B cell (primary cell): ENCODE results near the gene HSBP1.

Experiments used
- EZH2 ChIP-seq: IDR thresholded peaks from 2 replicates; pipeline ENCODE4 v1.6.1; 2012; ENCODE audit warnings: borderline replicate concordance, low read depth, mild to moderate bottlenecking, moderate library complexity, low read length; ENCODE audit not compliant: insufficient read depth, poor library complexity, severe bottlenecking
- TF ChIP-seq, protein P1 (sequence below): fragments of 200-600 bp; IDR thresholded peaks from one replicate; pipeline ENCODE4 v1.8.0; 2022; ENCODE audit warnings: antibody characterized with exemption, mild to moderate bottlenecking

- TF ChIP-seq EZH2, result no peak
- TF ChIP-seq, protein P1, sequence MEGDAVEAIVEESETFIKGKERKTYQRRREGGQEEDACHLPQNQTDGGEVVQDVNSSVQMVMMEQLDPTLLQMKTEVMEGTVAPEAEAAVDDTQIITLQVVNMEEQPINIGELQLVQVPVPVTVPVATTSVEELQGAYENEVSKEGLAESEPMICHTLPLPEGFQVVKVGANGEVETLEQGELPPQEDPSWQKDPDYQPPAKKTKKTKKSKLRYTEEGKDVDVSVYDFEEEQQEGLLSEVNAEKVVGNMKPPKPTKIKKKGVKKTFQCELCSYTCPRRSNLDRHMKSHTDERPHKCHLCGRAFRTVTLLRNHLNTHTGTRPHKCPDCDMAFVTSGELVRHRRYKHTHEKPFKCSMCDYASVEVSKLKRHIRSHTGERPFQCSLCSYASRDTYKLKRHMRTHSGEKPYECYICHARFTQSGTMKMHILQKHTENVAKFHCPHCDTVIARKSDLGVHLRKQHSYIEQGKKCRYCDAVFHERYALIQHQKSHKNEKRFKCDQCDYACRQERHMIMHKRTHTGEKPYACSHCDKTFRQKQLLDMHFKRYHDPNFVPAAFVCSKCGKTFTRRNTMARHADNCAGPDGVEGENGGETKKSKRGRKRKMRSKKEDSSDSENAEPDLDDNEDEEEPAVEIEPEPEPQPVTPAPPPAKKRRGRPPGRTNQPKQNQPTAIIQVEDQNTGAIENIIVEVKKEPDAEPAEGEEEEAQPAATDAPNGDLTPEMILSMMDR, result no peak
These were observed 43.2 kb downstream of the HSBP1 start for GRCh38 chr16:83850947-83851346.
